Brain microvascular endothelial cell (primary cell): ENCODE measurements around the gene TSC22D1.

Source experiments
- DNase-seq: peaks from one replicate; pipeline ENCODE4 v3.0.0-alpha.2; 2020
- H3K27ac ChIP-seq: fragments of 250-450 bp; sonication (Bioruptor Pico); 2 replicates; pipeline ENCODE4 v1.5.1; 2020; ENCODE audit warnings: mild to moderate bottlenecking, moderate library complexity
- H3K27me3 ChIP-seq: fragments of 250-450 bp; sonication (Bioruptor Pico); replicated peaks from 2 replicates; pipeline ENCODE4 v1.5.1; 2020; ENCODE audit warnings: mild to moderate bottlenecking
- H3K36me3 ChIP-seq: fragments of 250-450 bp; sonication (Bioruptor Pico); replicated peaks from 2 replicates; pipeline ENCODE4 v1.5.1; 2020; ENCODE audit warnings: mild to moderate bottlenecking
- H3K4me3 ChIP-seq: 2 replicates; pipeline ENCODE4 v1.5.1; 2011; ENCODE audit warnings: low read depth, mild to moderate bottlenecking, control low read depth, low read length, moderate library complexity
- in situ Hi-C: cut with HindIII; loops from 2 replicates; pipeline ENCODE4 v1.10.0; 2017; ENCODE audit warnings: low sequenced_read_pairs, low pct_ligation_motif_present
- TF ChIP-seq, protein P1 (sequence below): IDR thresholded peaks from 2 replicates; pipeline ENCODE4 v1.5.1; 2011; ENCODE audit warnings: low read depth, mild to moderate bottlenecking, moderate library complexity, low read length, control low read depth, inconsistent platforms; ENCODE audit errors: missing control alignments

Gene TSC22D1

GRCh38 chr13:44435142-44435918 is 140.8 kb downstream of the TSC22D1 start:
- Histone ChIP-seq H3K4me3 (peak overlapping the region; percentile 84), H3K36me3 (peaks cover 17% of the 10 kb centered on the region), H3K27ac (peak overlapping the region; percentile 92), H3K27me3 (no peaks in the 10 kb centered on the region)
- TF ChIP-seq, protein P1, sequence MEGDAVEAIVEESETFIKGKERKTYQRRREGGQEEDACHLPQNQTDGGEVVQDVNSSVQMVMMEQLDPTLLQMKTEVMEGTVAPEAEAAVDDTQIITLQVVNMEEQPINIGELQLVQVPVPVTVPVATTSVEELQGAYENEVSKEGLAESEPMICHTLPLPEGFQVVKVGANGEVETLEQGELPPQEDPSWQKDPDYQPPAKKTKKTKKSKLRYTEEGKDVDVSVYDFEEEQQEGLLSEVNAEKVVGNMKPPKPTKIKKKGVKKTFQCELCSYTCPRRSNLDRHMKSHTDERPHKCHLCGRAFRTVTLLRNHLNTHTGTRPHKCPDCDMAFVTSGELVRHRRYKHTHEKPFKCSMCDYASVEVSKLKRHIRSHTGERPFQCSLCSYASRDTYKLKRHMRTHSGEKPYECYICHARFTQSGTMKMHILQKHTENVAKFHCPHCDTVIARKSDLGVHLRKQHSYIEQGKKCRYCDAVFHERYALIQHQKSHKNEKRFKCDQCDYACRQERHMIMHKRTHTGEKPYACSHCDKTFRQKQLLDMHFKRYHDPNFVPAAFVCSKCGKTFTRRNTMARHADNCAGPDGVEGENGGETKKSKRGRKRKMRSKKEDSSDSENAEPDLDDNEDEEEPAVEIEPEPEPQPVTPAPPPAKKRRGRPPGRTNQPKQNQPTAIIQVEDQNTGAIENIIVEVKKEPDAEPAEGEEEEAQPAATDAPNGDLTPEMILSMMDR: no peak
- in situ Hi-C loops: no loop called here
- peak; percentile 99 for DNase-seq

- H3K27ac ChIP-seq: peak overlapping the region; percentile 92
- peak overlapping the region; percentile 84 for H3K4me3 ChIP-seq
- H3K36me3 ChIP-seq: peaks cover 17% of the 10 kb centered on the region
- H3K27me3 ChIP-seq: no peaks in the 10 kb centered on the region
- no peak for DNase-seq
- TF ChIP-seq, protein P1: no peak
- in situ Hi-C loops: no loop called here
Observed at GRCh38 chr13:44434766-44435141, 141.4 kb downstream of the TSC22D1 start.

DNA sequence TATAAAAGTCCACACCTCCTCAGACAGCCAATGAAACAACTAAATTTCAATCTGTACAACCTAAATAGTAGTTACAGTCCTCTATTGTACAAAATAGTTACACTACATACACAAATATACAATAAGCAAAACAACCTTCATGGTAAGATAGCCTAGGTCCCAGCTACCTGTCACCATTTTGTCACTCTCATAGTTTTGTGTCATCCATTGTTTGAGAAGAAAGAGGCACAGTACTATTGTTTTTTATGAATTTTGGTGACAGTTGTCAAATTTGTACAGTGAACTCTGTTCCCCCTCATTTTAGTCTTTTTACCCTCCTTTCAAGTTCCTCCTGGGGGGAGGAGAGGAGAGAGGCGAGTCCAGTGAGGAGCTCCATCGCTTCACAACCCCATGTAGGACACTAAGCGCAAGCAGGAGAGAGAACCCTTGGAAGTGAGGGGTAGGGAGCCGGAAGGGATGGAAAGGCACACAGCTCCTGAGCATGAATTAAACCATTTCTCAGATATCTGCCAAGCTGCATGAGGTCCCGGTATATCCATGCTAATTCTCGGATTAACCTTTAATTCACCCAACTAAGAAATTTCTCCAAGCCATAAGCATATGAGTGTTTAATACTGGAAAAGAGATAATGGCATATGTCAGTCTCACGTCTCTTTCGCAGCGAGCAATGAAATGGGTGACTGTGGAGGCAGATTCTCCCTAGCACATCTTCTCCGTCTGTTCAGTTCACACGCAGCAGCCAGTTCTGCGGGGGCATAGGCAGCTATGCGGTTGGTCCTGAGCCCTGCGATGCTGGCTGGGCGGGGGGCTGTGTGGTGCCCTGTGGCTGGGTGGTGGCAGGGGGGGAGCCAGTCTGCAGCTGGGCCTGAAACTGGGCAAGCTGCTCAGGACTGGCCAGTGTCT is 142.0 kb downstream of the TSC22D1 start:
- H3K4me3 ChIP-seq: peak overlapping the region; percentile 84
- H3K27ac ChIP-seq: peak overlapping the region; percentile 92
- in situ Hi-C loops: no loop called here

DNA sequence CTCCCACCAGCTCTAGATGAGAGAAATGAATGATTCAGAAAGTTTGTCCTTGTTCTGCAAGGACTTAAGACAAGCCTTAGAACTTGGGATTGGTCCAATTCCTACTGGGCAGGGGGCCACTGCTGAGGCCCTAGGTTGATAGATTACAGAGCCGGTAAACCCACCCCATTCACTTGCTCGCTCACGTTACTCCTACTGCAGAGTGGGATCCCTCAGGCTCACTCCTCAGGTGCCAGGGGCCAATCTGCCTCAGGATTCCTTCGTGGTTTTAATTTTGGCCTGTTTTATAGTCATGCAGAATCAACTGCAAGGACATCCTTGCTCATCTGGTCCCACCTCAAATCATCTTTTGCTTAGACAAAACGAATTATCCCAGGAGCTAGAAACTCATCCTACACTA is 143.5 kb downstream of the TSC22D1 start:
- Histone ChIP-seq H3K27me3 (no peaks in the 10 kb centered on the region), H3K36me3 (peaks cover 17% of the 10 kb centered on the region), H3K4me3 (no peak overlapping the region), H3K27ac (no peak overlapping the region)
- no peak for DNase-seq
- TF ChIP-seq, protein P1: no peak
- in situ Hi-C loops: no loop called here

More for the DNA sequence above, 142.0 kb downstream of the TSC22D1 start:
- TF ChIP-seq, protein P1: no peak
- H3K36me3 ChIP-seq: peaks cover 17% of the 10 kb centered on the region
- no peaks in the 10 kb centered on the region for H3K27me3 ChIP-seq
- no peak for DNase-seq

DNA sequence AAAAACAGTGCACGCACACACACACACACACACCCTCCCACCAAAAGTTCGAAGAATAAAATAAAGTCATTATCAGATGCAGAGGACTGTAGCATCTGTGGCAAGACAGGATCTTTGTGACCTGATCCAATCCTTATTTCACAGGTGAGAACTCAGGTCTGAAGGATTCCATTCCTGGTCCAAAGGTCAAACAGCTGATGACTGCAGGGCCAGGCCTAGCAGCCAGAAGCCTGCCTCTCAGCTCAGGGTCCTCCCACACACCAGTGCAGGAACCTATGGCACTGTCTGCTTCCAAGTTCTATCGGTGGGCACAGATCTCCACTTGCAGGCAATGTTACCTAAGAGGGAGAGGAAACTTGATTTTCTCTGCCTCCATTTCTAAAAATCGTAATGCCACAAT is 145.0 kb downstream of the TSC22D1 start:
- H3K36me3 ChIP-seq: peaks cover 17% of the 10 kb centered on the region
- H3K27me3 ChIP-seq: no peaks in the 10 kb centered on the region
- TF ChIP-seq, protein P1: no peak

More for the DNA sequence above, 145.0 kb downstream of the TSC22D1 start:
- H3K27ac ChIP-seq: no peak overlapping the region
- in situ Hi-C loops: no loop called here
- H3K4me3 ChIP-seq: no peak overlapping the region
- no peak for DNase-seq
